Mucosa of rectum (tissue), 2 donors: ENCODE measurements around the gene MON1B.
A peak's percentile ranks its signal among the peaks of the same experiment; 100 is the strongest.
"Not testable (repeated sequence)": the region's sequence is repeated elsewhere in the genome, so short reads cannot be mapped to it uniquely, and the experiment has no call there.

Experiments
- H3K27ac ChIP-seq, 2 donors: one replicate each; pipeline ENCODE4 v1.7.0; 2013; ENCODE audit warnings: inconsistent platforms in 2 of 2, low read depth in 2 of 2, low read length in 2 of 2
- H3K27me3 ChIP-seq, 2 donors: one replicate each; pipeline ENCODE4 v1.7.0; 2013; ENCODE audit warnings: low read length in 2 of 2; ENCODE audit not compliant: control insufficient read depth in 2 of 2, insufficient read depth in 2 of 2
- H3K36me3 ChIP-seq, 2 donors: one replicate each; pipeline ENCODE4 v1.7.0; 2013; ENCODE audit warnings: low read length in 2 of 2; ENCODE audit not compliant: control insufficient read depth in 2 of 2, insufficient read depth in 2 of 2
- H3K4me1 ChIP-seq, 2 donors: one replicate each; pipeline ENCODE4 v1.7.0; 2013; ENCODE audit warnings: low read length in 2 of 2, mild to moderate bottlenecking in 1 of 2; ENCODE audit not compliant: control insufficient read depth in 2 of 2, insufficient read depth in 2 of 2
- H3K4me3 ChIP-seq, 2 donors: one replicate each; pipeline ENCODE4 v1.7.0; 2013; ENCODE audit warnings: low read length in 2 of 2
- H3K9ac ChIP-seq, 2 donors: one replicate each; pipeline ENCODE4 v1.7.0; 2013; ENCODE audit warnings: low read length in 2 of 2, low read depth in 1 of 2, mild to moderate bottlenecking in 1 of 2
- H3K9me3 ChIP-seq, 2 donors: one replicate each; pipeline ENCODE4 v1.7.0; 2013; ENCODE audit warnings: low read length in 2 of 2; ENCODE audit not compliant: control insufficient read depth in 2 of 2
- donor health status: healthy.
- donor health status: Normal muscosa, but diverticular disease.

Gene MON1B

GRCh38 chr16:77190478-77191258 lies at the start of gene MON1B:
Gene MON1B, plus strand, starts transcription at chr16:77191190. Its CDS starts 296 bp downstream, at chr16:77191486.
- Histone ChIP-seq H3K27me3 (no peaks in the 10 kb centered on the region), H3K36me3 (peaks cover 20 to 28% of the 10 kb centered on the region in 2 donors), H3K9me3 (no peaks in the 10 kb centered on the region), H3K4me1 (peaks cover 8 to 11% of the 10 kb centered on the region in 2 donors), H3K4me3 (peak within 1 kb of the TSS; percentile 96 to 98), H3K27ac (peak within 1 kb of the TSS; percentile 99), H3K9ac (peak within 1 kb of the TSS; percentile 93 to 94)

GRCh38 chr16:77143364-77143763 lies 47.6 kb upstream of the MON1B start:
- H3K27me3 ChIP-seq: no peaks in the 10 kb centered on the region
- H3K9me3 ChIP-seq: no peaks in the 10 kb centered on the region
- H3K36me3 ChIP-seq: no peaks in the 10 kb centered on the region
- no peak overlapping the region for H3K27ac ChIP-seq
- H3K4me3 ChIP-seq: no peak overlapping the region
- H3K4me1 ChIP-seq: no peaks in the 10 kb centered on the region
- no peak overlapping the region for H3K9ac ChIP-seq

GRCh38 chr16:77148121-77148520 lies 42.9 kb upstream of the MON1B start:
- Histone ChIP-seq H3K27me3 (no peaks in the 10 kb centered on the region), H3K9ac (no peak overlapping the region), H3K9me3 (no peaks in the 10 kb centered on the region)

GRCh38 chr16:77157346-77158058 lies 33.5 kb upstream of the MON1B start:
- H3K4me3 ChIP-seq: no peak overlapping the region
- H3K9me3 ChIP-seq: no peaks in the 10 kb centered on the region
- H3K4me1 ChIP-seq: no peaks in the 10 kb centered on the region
- H3K27ac ChIP-seq: no peak overlapping the region
- H3K9ac ChIP-seq: no peak overlapping the region
- no peaks in the 10 kb centered on the region for H3K27me3 ChIP-seq
- no peaks in the 10 kb centered on the region for H3K36me3 ChIP-seq

More at GRCh38 chr16:77148121-77148520, 42.9 kb upstream of the MON1B start:
- Histone ChIP-seq H3K4me3 (no peak overlapping the region), H3K27ac (no peak overlapping the region), H3K4me1 (no peaks in the 10 kb centered on the region), H3K36me3 (no peaks in the 10 kb centered on the region)

- Histone ChIP-seq H3K9me3 (no peaks in the 10 kb centered on the region), H3K4me1 (no peaks in the 10 kb centered on the region), H3K27me3 (no peaks in the 10 kb centered on the region), H3K27ac (no peak overlapping the region), H3K9ac (no peak overlapping the region), H3K36me3 (no peaks in the 10 kb centered on the region), H3K4me3 (no peak overlapping the region)
Observed at GRCh38 chr16:77158293-77158692, 32.7 kb upstream of the MON1B start.

GRCh38 chr16:77165006-77165405 lies 26.0 kb upstream of the MON1B start:
- Histone ChIP-seq H3K36me3 (no peaks in the 10 kb centered on the region), H3K9ac (no peak overlapping the region), H3K27me3 (peaks cover 0 to 2% of the 10 kb centered on the region in 2 donors), H3K27ac (no peak overlapping the region), H3K4me1 (no peaks in the 10 kb centered on the region), H3K4me3 (no peak overlapping the region), H3K9me3 (no peaks in the 10 kb centered on the region)

- not testable (repeated sequence) for H3K36me3 ChIP-seq, H3K27ac ChIP-seq, H3K4me1 ChIP-seq, H3K4me3 ChIP-seq, H3K9ac ChIP-seq, H3K27me3 ChIP-seq, H3K9me3 ChIP-seq
Observed at GRCh38 chr16:77165536-77166236, 25.3 kb upstream of the MON1B start.

- Histone ChIP-seq H3K27me3 (peaks cover 0 to 6% of the 10 kb centered on the region in 2 donors), H3K27ac (no peak overlapping the region), H3K9ac (no peak overlapping the region), H3K4me3 (no peak overlapping the region), H3K36me3 (no peaks in the 10 kb centered on the region), H3K4me1 (no peaks in the 10 kb centered on the region), H3K9me3 (no peaks in the 10 kb centered on the region)
Observed at GRCh38 chr16:77166726-77167125, 24.3 kb upstream of the MON1B start.

GRCh38 chr16:77168901-77169300 lies 22.1 kb upstream of the MON1B start:
- H3K36me3 ChIP-seq: no peaks in the 10 kb centered on the region
- no peak overlapping the region for H3K27ac ChIP-seq
- H3K4me1 ChIP-seq: no peaks in the 10 kb centered on the region
- H3K4me3 ChIP-seq: no peak overlapping the region
- peaks cover 0 to 10% of the 10 kb centered on the region in 2 donors for H3K27me3 ChIP-seq
- no peak overlapping the region for H3K9ac ChIP-seq
- H3K9me3 ChIP-seq: no peaks in the 10 kb centered on the region
